Esophagus muscularis mucosa (tissue), 4 donors: ENCODE results near the gene CCDC150. TPM values are rescaled to one million over a fixed set of nuclear protein-coding genes. Genes with fewer than 3 reads are reported as not detected.

Source experiments
- DNase-seq: peaks from one replicate; pipeline ENCODE4 v3.0.0-alpha.2; 2017; ENCODE audit errors: extremely low spot score
- H3K27ac ChIP-seq, 4 donors: fragments of 200-600 bp; sonication (generic); replicated peaks in 1 of 4; 1 replicate in 3 of 4; 2 replicates in 1 of 4; pipeline ENCODE4 v1.5.1; 2016 to 2019; ENCODE audit warnings: mild to moderate bottlenecking in 1 of 4
- H3K27me3 ChIP-seq, 4 donors: fragments of 200-600 bp; sonication (generic); one replicate each; pipeline versions ENCODE4 v1.5.1 to v1.6.0; 2016 to 2019
- H3K36me3 ChIP-seq, 4 donors: fragments of 200-600 bp; sonication (generic); one replicate each; pipeline ENCODE4 v1.5.1; 2016 to 2019
- H3K4me1 ChIP-seq, 4 donors: fragments of 200-600 bp; sonication (generic); one replicate each; pipeline ENCODE4 v1.5.1; 2016 to 2019
- H3K4me3 ChIP-seq, 4 donors: fragments of 200-600 bp; sonication (generic); 1 replicate in 2 of 4; 2 replicates in 2 of 4; pipeline ENCODE4 v1.5.1; 2016 to 2019; ENCODE audit warnings: mild to moderate bottlenecking in 4 of 4, moderate library complexity in 1 of 4
- H3K9me3 ChIP-seq, 4 donors: fragments of 200-600 bp; sonication (generic); 1 replicate in 3 of 4; 2 replicates in 1 of 4; pipeline ENCODE4 v1.5.1; 2016 to 2019
- EP300 ChIP-seq: sonication (generic); formaldehyde crosslinking; IDR thresholded peaks from one replicate; pipeline ENCODE4 v1.6.1; 2017; ENCODE audit warnings: antibody characterized with exemption
- POLR2A ChIP-seq: fragments of 450-650 bp; IDR thresholded peaks from one replicate; pipeline ENCODE4 v1.6.1; 2017; ENCODE audit warnings: antibody characterized with exemption, moderate library complexity, mild to moderate bottlenecking, low read depth
- POLR2AphosphoS5 ChIP-seq, 2 donors: sonication (generic); formaldehyde crosslinking; IDR thresholded peaks; one replicate each; pipeline ENCODE4 v1.6.1; 2017; ENCODE audit warnings: antibody characterized with exemption in 2 of 2
- WGBS: methylation state at CpG from one replicate; pipeline ENCODE4 v1.1.5; 2018; 5-methylcytosine and 5-hydroxymethylcytosine counted together
- intact Hi-C: fragments of 100-400 bp; cut with DNase I; formaldehyde crosslinking; loops from one replicate; pipeline ENCODE4 v1.15.1; 2023
- total RNA-seq, 4 donors: library from RNA; depleted of rRNA; stranded (reverse); fragments of >200 nt; gene quantifications; one replicate each; pipeline versions ENCODE4 v1.1.0 to v1.2.1, GENCODE V29; 2016
- TF ChIP-seq, protein P1 (sequence below), 3 experiments: fragments of 200-600 bp in 2 of 3; fragments of 450-650 bp in 1 of 3; sonication (generic) in 2 of 3; IDR thresholded peaks; one replicate each; pipeline ENCODE4 v1.5.1; 2017 to 2019; ENCODE audit warnings: antibody characterized with exemption in 3 of 3, mild to moderate bottlenecking in 2 of 3, moderate library complexity in 1 of 3

Gene CCDC150
- total RNA-seq, 4 donors from 2014 or later = 0.33 to 1.7 (median 0.91) TPM

GRCh38 chr2:196712867-196713266, 73.4 kb downstream of the CCDC150 start:
- no peak overlapping the region for H3K4me3 ChIP-seq
- no peak for DNase-seq
- intact Hi-C loops = no loop called here
- H3K9me3 ChIP-seq = peaks cover 0 to 10% (median 3%) of the 10 kb centered on the region in 4 donors
- no peaks in the 10 kb centered on the region for H3K4me1 ChIP-seq
- 88% methylated on average over 2 of the region's 2 CpGs for WGBS
- no peaks in the 10 kb centered on the region for H3K27me3 ChIP-seq
- TF ChIP-seq EP300 (no peak), POLR2A (no peak), POLR2AphosphoS5 (IDR thresholded peaks at IDR 0.05) (no peak)
- TF ChIP-seq, protein P1, sequence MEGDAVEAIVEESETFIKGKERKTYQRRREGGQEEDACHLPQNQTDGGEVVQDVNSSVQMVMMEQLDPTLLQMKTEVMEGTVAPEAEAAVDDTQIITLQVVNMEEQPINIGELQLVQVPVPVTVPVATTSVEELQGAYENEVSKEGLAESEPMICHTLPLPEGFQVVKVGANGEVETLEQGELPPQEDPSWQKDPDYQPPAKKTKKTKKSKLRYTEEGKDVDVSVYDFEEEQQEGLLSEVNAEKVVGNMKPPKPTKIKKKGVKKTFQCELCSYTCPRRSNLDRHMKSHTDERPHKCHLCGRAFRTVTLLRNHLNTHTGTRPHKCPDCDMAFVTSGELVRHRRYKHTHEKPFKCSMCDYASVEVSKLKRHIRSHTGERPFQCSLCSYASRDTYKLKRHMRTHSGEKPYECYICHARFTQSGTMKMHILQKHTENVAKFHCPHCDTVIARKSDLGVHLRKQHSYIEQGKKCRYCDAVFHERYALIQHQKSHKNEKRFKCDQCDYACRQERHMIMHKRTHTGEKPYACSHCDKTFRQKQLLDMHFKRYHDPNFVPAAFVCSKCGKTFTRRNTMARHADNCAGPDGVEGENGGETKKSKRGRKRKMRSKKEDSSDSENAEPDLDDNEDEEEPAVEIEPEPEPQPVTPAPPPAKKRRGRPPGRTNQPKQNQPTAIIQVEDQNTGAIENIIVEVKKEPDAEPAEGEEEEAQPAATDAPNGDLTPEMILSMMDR (IDR thresholded peaks at IDR 0.05) = no peak
- no peaks in the 10 kb centered on the region for H3K36me3 ChIP-seq
- no peak overlapping the region for H3K27ac ChIP-seq

DNA sequence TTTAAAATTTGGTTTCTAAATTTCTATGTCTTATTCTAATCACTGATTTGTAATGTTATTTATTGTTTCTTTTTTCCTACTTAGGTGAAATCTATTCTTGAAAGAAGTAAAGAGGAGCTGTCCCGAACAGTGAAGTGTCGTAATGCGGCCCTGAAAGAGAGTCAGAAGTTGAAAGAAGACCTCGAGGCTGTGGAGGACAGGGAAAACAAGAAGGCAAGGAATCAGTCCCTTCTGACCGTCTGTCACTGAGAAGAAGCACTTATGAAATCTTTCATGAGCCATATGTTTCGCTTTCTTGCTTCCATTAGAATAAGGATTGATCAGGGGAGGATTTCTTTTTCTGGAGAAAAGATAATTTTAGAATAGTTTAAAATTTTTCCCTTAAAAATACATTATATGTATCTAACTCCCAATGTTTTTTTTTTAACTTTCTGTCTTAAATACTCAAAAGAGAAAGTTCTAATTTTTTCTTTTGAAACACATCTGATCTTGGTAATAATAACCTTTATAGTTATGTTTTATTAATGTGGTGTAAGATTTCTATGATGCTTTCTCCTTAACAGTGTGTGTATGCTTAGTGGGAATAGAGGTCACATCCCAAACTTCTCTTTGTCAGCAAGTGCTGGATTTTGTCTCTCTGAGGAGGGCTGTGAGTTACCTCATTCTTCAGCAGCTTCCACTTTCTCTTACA, 79.0 kb downstream of the CCDC150 start:
- Histone ChIP-seq H3K4me3 (no peak overlapping the region), H3K27me3 (no peaks in the 10 kb centered on the region), H3K9me3 (no peaks in the 10 kb centered on the region), H3K4me1 (no peaks in the 10 kb centered on the region), H3K36me3 (no peaks in the 10 kb centered on the region), H3K27ac (no peak overlapping the region)
- DNase-seq = no peak
- 75% methylated on average over 6 of the region's 6 CpGs for WGBS
- TF ChIP-seq POLR2A (no peak), POLR2AphosphoS5 (IDR thresholded peaks at IDR 0.05) (no peak), EP300 (no peak)
- TF ChIP-seq, protein P1 (IDR thresholded peaks at IDR 0.05) = no peak
- intact Hi-C loops = no loop called here

DNA sequence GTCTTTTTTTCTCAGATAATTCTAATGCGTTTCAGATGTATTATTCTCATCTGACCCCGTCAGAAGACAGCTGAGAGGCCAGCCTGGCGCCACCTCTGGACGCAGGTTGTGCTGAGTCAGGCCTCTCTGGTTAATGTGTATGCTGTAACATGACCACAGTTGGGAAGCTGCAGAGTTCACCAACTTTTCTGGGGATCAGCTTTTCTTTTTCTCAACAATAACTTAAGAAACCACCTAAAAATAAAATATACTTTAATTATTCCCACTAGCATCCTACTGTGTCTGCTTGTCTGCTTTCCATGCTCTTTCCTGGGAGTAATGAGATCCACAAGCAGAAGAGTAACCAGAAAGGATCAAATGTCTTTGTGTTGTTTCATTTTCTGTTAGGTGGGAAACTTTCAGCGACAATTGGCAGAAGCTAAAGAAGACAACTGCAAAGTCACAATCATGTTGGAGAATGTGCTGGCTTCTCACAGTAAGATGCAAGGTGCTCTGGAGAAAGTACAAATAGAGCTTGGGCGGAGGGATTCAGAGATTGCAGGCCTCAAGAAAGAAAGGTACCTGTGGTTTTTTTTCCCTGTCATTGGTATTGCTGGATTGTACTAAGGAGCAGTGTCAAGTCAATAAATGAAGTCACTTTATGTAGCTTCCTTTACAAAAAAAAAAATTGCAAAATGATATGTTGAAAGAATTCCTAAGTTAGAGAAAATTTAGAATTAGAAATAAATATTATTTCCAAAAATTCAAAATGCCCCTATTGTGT, 79.8 kb downstream of the CCDC150 start:
- Histone ChIP-seq H3K36me3 (no peaks in the 10 kb centered on the region), H3K4me1 (no peaks in the 10 kb centered on the region), H3K27ac (no peak overlapping the region), H3K27me3 (no peaks in the 10 kb centered on the region), H3K4me3 (no peak overlapping the region), H3K9me3 (no peaks in the 10 kb centered on the region)
- WGBS = 52% methylated on average over 6 of the region's 6 CpGs
- no peak for TF ChIP-seq POLR2A
- no peak for DNase-seq
- intact Hi-C loops = no loop called here

- Histone ChIP-seq H3K4me1 (no peaks in the 10 kb centered on the region), H3K27ac (no peak overlapping the region), H3K9me3 (no peaks in the 10 kb centered on the region), H3K36me3 (no peaks in the 10 kb centered on the region), H3K4me3 (no peak overlapping the region), H3K27me3 (no peaks in the 10 kb centered on the region)
- intact Hi-C loops = no loop called here
- TF ChIP-seq, protein P1 (IDR thresholded peaks at IDR 0.05) = no peak
- TF ChIP-seq POLR2AphosphoS5 (IDR thresholded peaks at IDR 0.05) (no peak), POLR2A (no peak), EP300 (no peak)
- no peak for DNase-seq
These were observed 84.1 kb downstream of the CCDC150 start for GRCh38 chr2:196723571-196723970.

- Histone ChIP-seq H3K27me3 (no peaks in the 10 kb centered on the region), H3K36me3 (no peaks in the 10 kb centered on the region), H3K4me1 (no peaks in the 10 kb centered on the region), H3K4me3 (no peak overlapping the region), H3K27ac (no peak overlapping the region), H3K9me3 (no peaks in the 10 kb centered on the region)
- no peak for TF ChIP-seq POLR2AphosphoS5 (IDR thresholded peaks at IDR 0.05)
- TF ChIP-seq EP300 = no peak
- no peak for TF ChIP-seq POLR2A
- TF ChIP-seq, protein P1 (IDR thresholded peaks at IDR 0.05) = no peak
- WGBS = 92% methylated on average over 3 of the region's 3 CpGs
- intact Hi-C loops = no loop called here
- no peak for DNase-seq
These were observed 85.7 kb downstream of the CCDC150 start for GRCh38 chr2:196725218-196725617.
